ENCODE data around the gene RADIL. TPM values are rescaled to one million over a fixed set of nuclear protein-coding genes. Genes with fewer than 3 reads are reported as not detected.

Gene RADIL
- total RNA-seq, 6 donors from 2014 or later: 7.9 to 42.8 (median 13.0) TPM

- peaks cover 0 to 5% (median 0%) of the 10 kb centered on the region in 4 donors for H3K4me1 ChIP-seq
- H3K27me3 ChIP-seq: no peaks in the 10 kb centered on the region
- DNase-seq: peak; percentile 18 to 70
- H3K27ac ChIP-seq: peak overlapping the region in 1 of 4 donors; percentile 11
- peak in 1 of 2 donors; percentile 64 for ATAC-seq (ENCODE audit: low FRiP score in 2 of 2)
- H3K9me3 ChIP-seq: no peaks in the 10 kb centered on the region
- WGBS, 2 donors: 48 to 67% methylated on average over 18 of the region's 18 CpGs
- no peaks in the 10 kb centered on the region for H3K36me3 ChIP-seq
- peak in 1 of 6 experiments; percentile 13 for TF ChIP-seq CTCF (IDR thresholded peaks at IDR 0.05)
- no peak for TF ChIP-seq EP300 (IDR thresholded peaks at IDR 0.05)
- TF ChIP-seq POLR2A (IDR thresholded peaks at IDR 0.05): no peak
- H3K4me3 ChIP-seq: no peak overlapping the region
These were observed 37.8 kb downstream of the RADIL start for GRCh38 chr7:4845740-4846142.

- Histone ChIP-seq H3K9me3 (no peaks in the 10 kb centered on the region), H3K4me3 (no peak overlapping the region), H3K36me3 (no peaks in the 10 kb centered on the region), H3K4me1 (peaks cover 0 to 13% (median 2%) of the 10 kb centered on the region in 4 donors), H3K27ac (peak overlapping the region in 3 of 4 donors; percentile 11 to 67 (median 44)), H3K27me3 (no peaks in the 10 kb centered on the region)
- ATAC-seq (ENCODE audit: low FRiP score in 2 of 2): peak in 1 of 2 donors; percentile 56
- DNase-seq: peak; percentile 20 to 68
- WGBS, 2 donors: 60 to 70% methylated on average over 18 to 22 of the region's 22 CpGs
- TF ChIP-seq POLR2AphosphoS5 (IDR thresholded peaks at IDR 0.05) (no peak), POLR2A (IDR thresholded peaks at IDR 0.05) (no peak), EP300 (IDR thresholded peaks at IDR 0.05) (no peak), CTCF (IDR thresholded peaks at IDR 0.05) (no peak)
These were observed 41.0 kb downstream of the RADIL start for GRCh38 chr7:4842319-4843064.

- WGBS, 2 donors: 85 to 90% methylated on average over 13 of the region's 13 CpGs
- H3K27ac ChIP-seq: peak overlapping the region in 3 of 4 donors; percentile 11 to 67 (median 44)
These were observed 41.7 kb downstream of the RADIL start for GRCh38 chr7:4841836-4842235.

GRCh38 chr7:4841007-4841784 is 42.3 kb downstream of the RADIL start:
- WGBS, 2 donors: 88 to 93% methylated on average over 9 to 17 of the region's 17 CpGs
- TF ChIP-seq CTCF (IDR thresholded peaks at IDR 0.05) (no peak), POLR2AphosphoS5 (IDR thresholded peaks at IDR 0.05) (no peak), EP300 (IDR thresholded peaks at IDR 0.05) (no peak), POLR2A (IDR thresholded peaks at IDR 0.05) (no peak)
- H3K9me3 ChIP-seq: no peaks in the 10 kb centered on the region
- H3K27me3 ChIP-seq: no peaks in the 10 kb centered on the region
- ATAC-seq (ENCODE audit: low FRiP score in 2 of 2) (no peak), DNase-seq (peak; percentile 6 to 61)
- H3K4me1 ChIP-seq: peaks cover 0 to 13% (median 2%) of the 10 kb centered on the region in 4 donors
- H3K27ac ChIP-seq: peak overlapping the region in 1 of 4 donors; percentile 67
- H3K36me3 ChIP-seq: peaks cover 0 to 1% (median under 1%) of the 10 kb centered on the region in 4 donors
- H3K4me3 ChIP-seq: no peak overlapping the region

More at GRCh38 chr7:4841836-4842235, 41.7 kb downstream of the RADIL start:
- no peak for ATAC-seq (ENCODE audit: low FRiP score in 2 of 2)
- H3K4me1 ChIP-seq: peaks cover 0 to 13% (median 2%) of the 10 kb centered on the region in 4 donors
- no peaks in the 10 kb centered on the region for H3K9me3 ChIP-seq
- H3K27me3 ChIP-seq: no peaks in the 10 kb centered on the region
- TF ChIP-seq EP300 (IDR thresholded peaks at IDR 0.05) (no peak), POLR2A (IDR thresholded peaks at IDR 0.05) (no peak), POLR2AphosphoS5 (IDR thresholded peaks at IDR 0.05) (no peak), CTCF (IDR thresholded peaks at IDR 0.05) (no peak)
- H3K4me3 ChIP-seq: no peak overlapping the region
- no peaks in the 10 kb centered on the region for H3K36me3 ChIP-seq
- DNase-seq: peak; percentile 16 to 20

All from upper lobe of left lung (tissue), 6 donors.